ENCODE results near the gene RSRC1. TPM values are rescaled to one million over a fixed set of nuclear protein-coding genes. Genes with fewer than 3 reads are reported as not detected.
"Not testable (repeated sequence)": the region's sequence is repeated elsewhere in the genome, so short reads cannot be mapped to it uniquely, and the experiment has no call there.

The RSRC1 gene
- total RNA-seq, 1 donor from 2014 or later = 28.5 TPM

DNA sequence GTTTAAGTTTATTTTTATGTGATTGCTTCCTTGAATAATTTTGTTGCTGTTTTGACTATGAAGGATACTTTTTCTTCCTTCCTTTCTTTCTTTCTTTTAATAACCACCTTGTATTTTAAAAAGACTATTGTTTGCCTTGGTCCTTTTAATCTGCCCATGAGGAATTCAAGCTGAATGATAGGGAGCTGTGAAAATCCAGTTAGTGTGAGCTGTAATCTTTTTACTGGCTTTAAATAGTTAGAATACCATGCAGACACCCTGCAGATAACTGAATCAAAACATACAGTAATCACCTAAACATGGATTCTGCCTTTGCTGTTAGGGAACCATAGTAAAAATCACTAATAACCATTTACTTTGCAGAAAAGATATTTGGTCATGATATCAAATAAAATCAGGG lies 110.7 kb downstream of the RSRC1 start:
- Histone ChIP-seq H3K4me3 (ENCODE audit: insufficient read depth, low read depth, low read length) (no peak overlapping the region), H3K4me1 (ENCODE audit: insufficient read depth, low read length) (no peaks in the 10 kb centered on the region), H3K9me3 (ENCODE audit: insufficient read depth, low read depth, low read length) (no peaks in the 10 kb centered on the region), H3K36me3 (ENCODE audit: insufficient read depth, low read length) (no peaks in the 10 kb centered on the region), H3K27ac (ENCODE audit: low read depth, low read length) (no peak overlapping the region), H3K27me3 (ENCODE audit: insufficient read depth, low read length) (no peaks in the 10 kb centered on the region), H2AFZ (ENCODE audit: low read depth, low read length) (no peak overlapping the region), H3K4me2 (ENCODE audit: low read length) (no peak overlapping the region), H4K20me1 (ENCODE audit: insufficient read depth, low read length) (no peaks in the 10 kb centered on the region), H3K79me2 (ENCODE audit: insufficient read depth, low read length) (no peaks in the 10 kb centered on the region), H3K9ac (ENCODE audit: low read length) (no peak overlapping the region)
- no peaks in the 10 kb centered on the region for H3K4me1 Mint-ChIP-seq (ENCODE audit: low read depth, unreplicated experiment)
- no peaks in the 10 kb centered on the region for H3K36me3 Mint-ChIP-seq (ENCODE audit: low read depth, unreplicated experiment)
- no peaks in the 10 kb centered on the region for H3K9me3 Mint-ChIP-seq (ENCODE audit: unreplicated experiment)
- FAIRE-seq = no peak
- TF ChIP-seq EZH2 (IDR thresholded peaks at IDR 0.05; ENCODE audit: insufficient read depth, low read length) (no peak), CTCF (IDR thresholded peaks at IDR 0.05; ENCODE audit: insufficient read depth, low read depth, low read length) (no peak)
- no peak overlapping the region for H3K27ac Mint-ChIP-seq (ENCODE audit: unreplicated experiment)
- H3K4me3 Mint-ChIP-seq (ENCODE audit: unreplicated experiment) = no peak overlapping the region
- no peak for DNase-seq (ENCODE audit: low read depth)
- no peaks in the 10 kb centered on the region for H3K27me3 Mint-ChIP-seq (ENCODE audit: low read depth, unreplicated experiment)

GRCh38 chr3:158221426-158221825 lies 111.5 kb downstream of the RSRC1 start:
- no peaks in the 10 kb centered on the region for H3K4me1 ChIP-seq (ENCODE audit: insufficient read depth, low read length)
- no peak overlapping the region for H3K4me3 ChIP-seq (ENCODE audit: insufficient read depth, low read depth, low read length)
- Mint-ChIP-seq H3K4me1 (ENCODE audit: low read depth, unreplicated experiment) (no peaks in the 10 kb centered on the region), H3K36me3 (ENCODE audit: low read depth, unreplicated experiment) (no peaks in the 10 kb centered on the region), H3K27me3 (ENCODE audit: low read depth, unreplicated experiment) (no peaks in the 10 kb centered on the region), H3K27ac (ENCODE audit: unreplicated experiment) (no peak overlapping the region), H3K4me3 (ENCODE audit: unreplicated experiment) (no peak overlapping the region), H3K9me3 (ENCODE audit: unreplicated experiment) (no peaks in the 10 kb centered on the region)
- DNase-seq (ENCODE audit: low read depth) (no peak), FAIRE-seq (no peak)
- H4K20me1 ChIP-seq (ENCODE audit: insufficient read depth, low read length) = no peaks in the 10 kb centered on the region
- no peak overlapping the region for H3K9ac ChIP-seq (ENCODE audit: low read length)
- H3K36me3 ChIP-seq (ENCODE audit: insufficient read depth, low read length) = no peaks in the 10 kb centered on the region
- TF ChIP-seq EZH2 (IDR thresholded peaks at IDR 0.05; ENCODE audit: insufficient read depth, low read length) = no peak
- TF ChIP-seq CTCF (IDR thresholded peaks at IDR 0.05; ENCODE audit: insufficient read depth, low read depth, low read length) = no peak
- H3K27ac ChIP-seq (ENCODE audit: low read depth, low read length) = no peak overlapping the region
- no peaks in the 10 kb centered on the region for H3K9me3 ChIP-seq (ENCODE audit: insufficient read depth, low read depth, low read length)
- H3K79me2 ChIP-seq (ENCODE audit: insufficient read depth, low read length) = no peaks in the 10 kb centered on the region
- H2AFZ ChIP-seq (ENCODE audit: low read depth, low read length) = no peak overlapping the region
- H3K4me2 ChIP-seq (ENCODE audit: low read length) = no peak overlapping the region
- no peaks in the 10 kb centered on the region for H3K27me3 ChIP-seq (ENCODE audit: insufficient read depth, low read length)

DNA sequence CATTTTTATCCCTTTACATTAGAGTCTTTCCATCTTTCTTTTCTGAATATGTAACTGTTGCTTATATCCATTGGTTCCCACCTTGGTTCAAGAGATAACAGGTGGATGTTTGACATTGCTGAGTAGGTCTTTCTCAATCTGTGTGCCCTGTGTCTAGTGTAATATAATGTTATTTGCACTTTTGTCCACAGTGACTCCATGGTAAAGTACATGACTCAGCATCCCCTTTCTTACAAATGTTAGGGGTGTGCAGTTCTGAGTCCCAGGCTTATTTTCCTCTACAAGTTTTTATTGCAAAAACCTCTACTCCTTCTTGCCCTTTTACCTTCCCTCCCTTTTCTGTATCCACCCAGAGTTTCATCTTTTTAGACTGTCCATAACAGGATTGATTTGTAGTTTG lies 116.5 kb downstream of the RSRC1 start:
- no peaks in the 10 kb centered on the region for H3K4me1 Mint-ChIP-seq (ENCODE audit: low read depth, unreplicated experiment)
- no peaks in the 10 kb centered on the region for H3K27me3 ChIP-seq (ENCODE audit: insufficient read depth, low read length)
- no peaks in the 10 kb centered on the region for H4K20me1 ChIP-seq (ENCODE audit: insufficient read depth, low read length)

GRCh38 chr3:158228942-158229341 lies 119.1 kb downstream of the RSRC1 start:
- not testable (repeated sequence) for H4K20me1 ChIP-seq (ENCODE audit: insufficient read depth, low read length); H3K4me1 ChIP-seq (ENCODE audit: insufficient read depth, low read length); H3K4me3 ChIP-seq (ENCODE audit: insufficient read depth, low read depth, low read length); H3K4me1 Mint-ChIP-seq (ENCODE audit: low read depth, unreplicated experiment); H3K27me3 ChIP-seq (ENCODE audit: insufficient read depth, low read length); DNase-seq (ENCODE audit: low read depth); H3K9me3 Mint-ChIP-seq (ENCODE audit: unreplicated experiment); H3K36me3 ChIP-seq (ENCODE audit: insufficient read depth, low read length); H3K27ac ChIP-seq (ENCODE audit: low read depth, low read length); H2AFZ ChIP-seq (ENCODE audit: low read depth, low read length); H3K4me2 ChIP-seq (ENCODE audit: low read length); FAIRE-seq; H3K4me3 Mint-ChIP-seq (ENCODE audit: unreplicated experiment); H3K9me3 ChIP-seq (ENCODE audit: insufficient read depth, low read depth, low read length); H3K27me3 Mint-ChIP-seq (ENCODE audit: low read depth, unreplicated experiment); H3K27ac Mint-ChIP-seq (ENCODE audit: unreplicated experiment); H3K79me2 ChIP-seq (ENCODE audit: insufficient read depth, low read length); H3K9ac ChIP-seq (ENCODE audit: low read length); H3K36me3 Mint-ChIP-seq (ENCODE audit: low read depth, unreplicated experiment)

More for the DNA sequence above, 116.5 kb downstream of the RSRC1 start:
- Histone ChIP-seq H3K4me3 (ENCODE audit: insufficient read depth, low read depth, low read length) (no peak overlapping the region), H3K4me1 (ENCODE audit: insufficient read depth, low read length) (no peaks in the 10 kb centered on the region), H3K27ac (ENCODE audit: low read depth, low read length) (no peak overlapping the region), H3K4me2 (ENCODE audit: low read length) (no peak overlapping the region), H2AFZ (ENCODE audit: low read depth, low read length) (no peak overlapping the region), H3K36me3 (ENCODE audit: insufficient read depth, low read length) (no peaks in the 10 kb centered on the region), H3K9ac (ENCODE audit: low read length) (no peak overlapping the region), H3K9me3 (ENCODE audit: insufficient read depth, low read depth, low read length) (no peaks in the 10 kb centered on the region), H3K79me2 (ENCODE audit: insufficient read depth, low read length) (no peaks in the 10 kb centered on the region)
- H3K4me3 Mint-ChIP-seq (ENCODE audit: unreplicated experiment) = no peak overlapping the region
- no peaks in the 10 kb centered on the region for H3K9me3 Mint-ChIP-seq (ENCODE audit: unreplicated experiment)
- no peaks in the 10 kb centered on the region for H3K36me3 Mint-ChIP-seq (ENCODE audit: low read depth, unreplicated experiment)
- TF ChIP-seq EZH2 (IDR thresholded peaks at IDR 0.05; ENCODE audit: insufficient read depth, low read length) (no peak), CTCF (IDR thresholded peaks at IDR 0.05; ENCODE audit: insufficient read depth, low read depth, low read length) (no peak)
- no peaks in the 10 kb centered on the region for H3K27me3 Mint-ChIP-seq (ENCODE audit: low read depth, unreplicated experiment)
- no peak for DNase-seq (ENCODE audit: low read depth)
- no peak for FAIRE-seq
- H3K27ac Mint-ChIP-seq (ENCODE audit: unreplicated experiment) = no peak overlapping the region

All from astrocyte (in vitro differentiated cells and primary cell).